Kidney (tissue), 14 donors: ENCODE results near the gene ALKBH5. TPM values are rescaled to one million over a fixed set of nuclear protein-coding genes. Genes with fewer than 3 reads are reported as not detected.

ENCODE experiments used
- DNase-seq, 5 donors: peaks; one replicate each; pipeline ENCODE4 v3.0.0-alpha.2; 2013 to 2020
- FAIRE-seq: peaks from 2 replicates; lab custom pipeline; 2012; peaks lifted over from hg19 to GRCh38; lab: Jason Lieb, UNC
- H3K27ac ChIP-seq, 2 donors: one replicate each; pipeline ENCODE4 v1.7.0; 2013; ENCODE audit warnings: low read depth in 2 of 2, low read length in 2 of 2, inconsistent platforms in 1 of 2
- H3K27me3 ChIP-seq: one replicate; pipeline ENCODE4 v1.7.1; 2013; ENCODE audit warnings: low read length, inconsistent platforms; ENCODE audit not compliant: control insufficient read depth, insufficient read depth
- H3K36me3 ChIP-seq, 3 donors: one replicate each; pipeline versions ENCODE4 v1.7.0 to v1.7.1; 2013; ENCODE audit warnings: low read length in 3 of 3, control low read depth in 1 of 3, inconsistent platforms in 1 of 3; ENCODE audit not compliant: insufficient read depth in 3 of 3, control insufficient read depth in 2 of 3
- H3K4me1 ChIP-seq, 3 donors: one replicate each; pipeline versions ENCODE4 v1.7.0 to v1.7.1; 2013; ENCODE audit warnings: low read length in 3 of 3, inconsistent platforms in 1 of 3, low read depth in 1 of 3; ENCODE audit not compliant: control insufficient read depth in 2 of 3, insufficient read depth in 2 of 3
- H3K4me3 ChIP-seq, 3 donors: one replicate each; pipeline versions ENCODE4 v1.7.0 to v1.8.1; 2013; ENCODE audit warnings: low read length in 3 of 3, control low read depth in 1 of 3, inconsistent platforms in 1 of 3
- H3K9ac ChIP-seq, 3 donors: one replicate each; pipeline versions ENCODE4 v1.7.0 to v1.7.1; 2013; ENCODE audit warnings: low read length in 3 of 3, control low read depth in 1 of 3, inconsistent platforms in 1 of 3
- H3K9me3 ChIP-seq, 3 donors: one replicate each; pipeline versions ENCODE4 v1.7.0 to v1.7.1; 2013; ENCODE audit warnings: low read length in 3 of 3, control low read depth in 1 of 3, inconsistent platforms in 1 of 3; ENCODE audit not compliant: control insufficient read depth in 2 of 3, insufficient read depth in 1 of 3
- intact Hi-C: fragments of 100-400 bp; cut with DNase I; formaldehyde crosslinking; loops from one replicate; pipeline ENCODE4 v1.11.1; 2022
- polyA plus RNA-seq: library from polyadenylated mRNA; stranded (reverse); fragments of 350-450 nt; fragmentation: Illumina TruSeq; extraction: RNeasy Lipid Tissue Mini Kit (QIAGEN cat#74804); gene quantifications from one replicate; pipeline ENCODE4 v1.2.3, GENCODE V29; 2014; ENCODE audit warnings: low read depth, low replicate concordance; ENCODE audit not compliant: insufficient read depth
- total RNA-seq: library from RNA; stranded (reverse); fragmentation: NEBNext Ultra II Directional; extraction: Animal tissue kit (Norgen Biotek cat#: 25700); gene quantifications from one replicate; pipeline ENCODE4 v1.2.1, GENCODE V29; 2021
- TF ChIP-seq, protein P1 (sequence below): IDR thresholded peaks from 3 replicates; pipeline ENCODE4 v1.5.1; 2012; ENCODE audit warnings: mild to moderate bottlenecking, moderate library complexity, borderline replicate concordance; ENCODE audit not compliant: insufficient read depth; ENCODE audit errors: extremely low read depth
- donor health status: control.
- donor health status: control.
- donor health status: control.
- donor health status: control.
- donor health status: control.
- donor health status: DM: yes; HTN: yes; CAD: no.
- donor health status: Normal renal cell carcinoma (clear cell type).

The ALKBH5 gene
- total and polyA plus RNA-seq, 2 donors from 2014 or later = 67.1 to 94.4 TPM

GRCh38 chr17:18176176-18176575 is 7.5 kb upstream of the ALKBH5 start:
- DNase-seq (no peak), FAIRE-seq (no peak)
- TF ChIP-seq, protein P1, sequence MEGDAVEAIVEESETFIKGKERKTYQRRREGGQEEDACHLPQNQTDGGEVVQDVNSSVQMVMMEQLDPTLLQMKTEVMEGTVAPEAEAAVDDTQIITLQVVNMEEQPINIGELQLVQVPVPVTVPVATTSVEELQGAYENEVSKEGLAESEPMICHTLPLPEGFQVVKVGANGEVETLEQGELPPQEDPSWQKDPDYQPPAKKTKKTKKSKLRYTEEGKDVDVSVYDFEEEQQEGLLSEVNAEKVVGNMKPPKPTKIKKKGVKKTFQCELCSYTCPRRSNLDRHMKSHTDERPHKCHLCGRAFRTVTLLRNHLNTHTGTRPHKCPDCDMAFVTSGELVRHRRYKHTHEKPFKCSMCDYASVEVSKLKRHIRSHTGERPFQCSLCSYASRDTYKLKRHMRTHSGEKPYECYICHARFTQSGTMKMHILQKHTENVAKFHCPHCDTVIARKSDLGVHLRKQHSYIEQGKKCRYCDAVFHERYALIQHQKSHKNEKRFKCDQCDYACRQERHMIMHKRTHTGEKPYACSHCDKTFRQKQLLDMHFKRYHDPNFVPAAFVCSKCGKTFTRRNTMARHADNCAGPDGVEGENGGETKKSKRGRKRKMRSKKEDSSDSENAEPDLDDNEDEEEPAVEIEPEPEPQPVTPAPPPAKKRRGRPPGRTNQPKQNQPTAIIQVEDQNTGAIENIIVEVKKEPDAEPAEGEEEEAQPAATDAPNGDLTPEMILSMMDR = no peak
- no peaks in the 10 kb centered on the region for H3K36me3 ChIP-seq
- H3K9me3 ChIP-seq = no peaks in the 10 kb centered on the region
- H3K4me3 ChIP-seq = no peak overlapping the region
- H3K27ac ChIP-seq = no peak overlapping the region
- no peaks in the 10 kb centered on the region for H3K4me1 ChIP-seq
- H3K9ac ChIP-seq = no peak overlapping the region
- no peaks in the 10 kb centered on the region for H3K27me3 ChIP-seq
- intact Hi-C loops = no loop called here

GRCh38 chr17:18177133-18177532 is 6.5 kb upstream of the ALKBH5 start:
- FAIRE-seq (no peak), DNase-seq (no peak)
- TF ChIP-seq, protein P1 = no peak
- H3K27ac ChIP-seq = no peak overlapping the region
- H3K4me1 ChIP-seq = peaks cover 0 to 3% (median 2%) of the 10 kb centered on the region in 3 donors
- H3K27me3 ChIP-seq = no peaks in the 10 kb centered on the region
- no peak overlapping the region for H3K4me3 ChIP-seq
- intact Hi-C loops = no loop called here
- no peak overlapping the region for H3K9ac ChIP-seq
- no peaks in the 10 kb centered on the region for H3K9me3 ChIP-seq
- H3K36me3 ChIP-seq = no peaks in the 10 kb centered on the region

DNA sequence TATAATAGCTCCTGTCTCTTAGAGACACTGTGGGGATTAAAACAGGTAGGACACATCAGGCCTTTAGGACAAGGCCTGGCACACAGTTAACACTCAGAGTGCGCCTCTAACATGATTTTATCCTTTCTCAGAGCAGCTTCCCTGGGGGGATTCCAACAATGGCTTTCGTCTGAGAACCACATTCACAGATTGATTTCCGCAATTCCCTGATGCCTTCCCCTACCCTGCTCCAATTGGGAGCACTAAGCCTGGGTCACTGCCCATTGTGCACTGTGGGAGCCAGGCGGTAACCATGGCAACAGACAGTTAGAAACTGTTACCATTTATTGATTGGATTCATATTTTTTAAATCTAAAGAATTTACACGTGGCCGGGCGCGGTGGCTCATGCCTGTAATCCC is 5.9 kb upstream of the ALKBH5 start:
- TF ChIP-seq, protein P1 = no peak
- intact Hi-C loops = no loop called here

GRCh38 chr17:18179196-18179595 is 4.4 kb upstream of the ALKBH5 start:
- Histone ChIP-seq H3K9ac (no peak overlapping the region), H3K4me3 (no peak overlapping the region), H3K27me3 (no peaks in the 10 kb centered on the region), H3K36me3 (no peaks in the 10 kb centered on the region), H3K4me1 (peaks cover 0 to 6% (median 5%) of the 10 kb centered on the region in 3 donors), H3K9me3 (no peaks in the 10 kb centered on the region), H3K27ac (no peak overlapping the region)
- DNase-seq (no peak), FAIRE-seq (no peak)
- TF ChIP-seq, protein P1 = no peak
- intact Hi-C loops = no loop called here

More for the DNA sequence above, 5.9 kb upstream of the ALKBH5 start:
- DNase-seq = no peak
- Histone ChIP-seq H3K36me3 (no peaks in the 10 kb centered on the region), H3K9me3 (no peaks in the 10 kb centered on the region), H3K9ac (no peak overlapping the region), H3K4me3 (no peak overlapping the region), H3K27ac (no peak overlapping the region), H3K4me1 (peaks cover 0 to 6% (median 5%) of the 10 kb centered on the region in 3 donors), H3K27me3 (no peaks in the 10 kb centered on the region)
- no peak for FAIRE-seq
